IPS-18a (cell line): ENCODE results near the gene FTSJ3.
"Not testable (repeated sequence)": the region's sequence is repeated elsewhere in the genome, so short reads cannot be mapped to it uniquely, and the experiment has no call there.

Experiments
- H3K27ac ChIP-seq: one replicate; pipeline ENCODE4 v1.5.1; 2013; ENCODE audit warnings: low read length
- H3K27me3 ChIP-seq: one replicate; pipeline ENCODE4 v1.6.1; 2013; ENCODE audit warnings: mild to moderate bottlenecking, low read length; ENCODE audit not compliant: control insufficient read depth, insufficient read depth
- H3K36me3 ChIP-seq: one replicate; pipeline ENCODE4 v1.6.1; 2013; ENCODE audit warnings: low read depth, low read length; ENCODE audit not compliant: control insufficient read depth
- H3K4me1 ChIP-seq: one replicate; pipeline ENCODE4 v1.6.1; 2013; ENCODE audit warnings: low read depth, low read length; ENCODE audit not compliant: control insufficient read depth
- H3K4me3 ChIP-seq: one replicate; pipeline ENCODE4 v1.5.1; 2013; ENCODE audit warnings: low read length
- H3K9ac ChIP-seq: one replicate; pipeline ENCODE4 v1.6.1; 2013; ENCODE audit warnings: mild to moderate bottlenecking, low read length, moderate library complexity
- H3K9me3 ChIP-seq: one replicate; pipeline ENCODE4 v1.6.1; 2013; ENCODE audit warnings: low read depth, low read length; ENCODE audit not compliant: control insufficient read depth

FTSJ3 gene

GRCh38 chr17:63827002-63827800 lies at the start of gene FTSJ3, which contains the start of gene PSMC5:
Gene FTSJ3 (minus strand): TSS chr17:63827663. CDS start chr17:63826902, 761 bp downstream.
Gene PSMC5 (plus strand): TSS chr17:63827431. CDS start chr17:63827491, 60 bp downstream.
- Histone ChIP-seq H3K27ac (peak within 1 kb of the TSS; percentile 100), H3K36me3 (peaks cover 71% of the 10 kb centered on the region), H3K4me1 (peaks cover 4% of the 10 kb centered on the region), H3K4me3 (peak within 1 kb of the TSS; percentile 97), H3K9ac (peak within 1 kb of the TSS; percentile 97), H3K9me3 (no peaks in the 10 kb centered on the region), H3K27me3 (no peaks in the 10 kb centered on the region)

- H3K27me3 ChIP-seq, H3K4me3 ChIP-seq, H3K36me3 ChIP-seq, H3K9ac ChIP-seq, H3K27ac ChIP-seq, H3K4me1 ChIP-seq, H3K9me3 ChIP-seq: not testable (repeated sequence)
These were observed 47.2 kb upstream of the FTSJ3 start for GRCh38 chr17:63874693-63875092.

GRCh38 chr17:63874061-63874626 lies 46.7 kb upstream of the FTSJ3 start:
- H3K4me3 ChIP-seq, H3K27ac ChIP-seq, H3K9me3 ChIP-seq, H3K27me3 ChIP-seq, H3K9ac ChIP-seq, H3K4me1 ChIP-seq, H3K36me3 ChIP-seq: not testable (repeated sequence)

GRCh38 chr17:63873577-63873976 lies 46.1 kb upstream of the FTSJ3 start, which contains the start of gene CSH2:
Gene CSH2 (minus strand): TSS chr17:63873677. CDS start chr17:63873614, 63 bp downstream.
- H3K27me3 ChIP-seq, H3K4me3 ChIP-seq, H3K9ac ChIP-seq, H3K36me3 ChIP-seq, H3K9me3 ChIP-seq, H3K27ac ChIP-seq, H3K4me1 ChIP-seq: not testable (repeated sequence)

- not testable (repeated sequence) for H3K9ac ChIP-seq, H3K4me1 ChIP-seq, H3K27ac ChIP-seq, H3K9me3 ChIP-seq, H3K27me3 ChIP-seq, H3K36me3 ChIP-seq, H3K4me3 ChIP-seq
These were observed 44.3 kb upstream of the FTSJ3 start for GRCh38 chr17:63871646-63872365.

- not testable (repeated sequence) for H3K4me1 ChIP-seq, H3K4me3 ChIP-seq, H3K27ac ChIP-seq, H3K36me3 ChIP-seq, H3K9ac ChIP-seq, H3K9me3 ChIP-seq, H3K27me3 ChIP-seq
These were observed 42.8 kb upstream of the FTSJ3 start for GRCh38 chr17:63870292-63870665.

GRCh38 chr17:63869491-63870291 lies 42.2 kb upstream of the FTSJ3 start:
- not testable (repeated sequence) for H3K27me3 ChIP-seq, H3K9ac ChIP-seq, H3K27ac ChIP-seq, H3K4me1 ChIP-seq, H3K4me3 ChIP-seq, H3K36me3 ChIP-seq, H3K9me3 ChIP-seq

GRCh38 chr17:63866625-63867024 lies 39.2 kb upstream of the FTSJ3 start:
- H3K4me1 ChIP-seq, H3K9ac ChIP-seq, H3K36me3 ChIP-seq, H3K27me3 ChIP-seq, H3K4me3 ChIP-seq, H3K9me3 ChIP-seq, H3K27ac ChIP-seq: not testable (repeated sequence)

- no peak overlapping the region for H3K9ac ChIP-seq
- H3K27ac ChIP-seq = no peak overlapping the region
- H3K9me3 ChIP-seq = no peaks in the 10 kb centered on the region
- no peaks in the 10 kb centered on the region for H3K27me3 ChIP-seq
- H3K36me3 ChIP-seq = no peaks in the 10 kb centered on the region
- no peaks in the 10 kb centered on the region for H3K4me1 ChIP-seq
- H3K4me3 ChIP-seq = no peak overlapping the region
These were observed 31.8 kb upstream of the FTSJ3 start for GRCh38 chr17:63859257-63859656.

- H3K4me1 ChIP-seq, H3K27ac ChIP-seq, H3K36me3 ChIP-seq, H3K9me3 ChIP-seq, H3K4me3 ChIP-seq, H3K9ac ChIP-seq, H3K27me3 ChIP-seq: not testable (repeated sequence)
These were observed 29.0 kb upstream of the FTSJ3 start for GRCh38 chr17:63856425-63856824.

GRCh38 chr17:63855185-63855584 lies 27.7 kb upstream of the FTSJ3 start:
- Histone ChIP-seq H3K36me3 (no peaks in the 10 kb centered on the region), H3K27ac (no peak overlapping the region), H3K27me3 (peaks cover under 1% of the 10 kb centered on the region), H3K4me3 (no peak overlapping the region), H3K9me3 (no peaks in the 10 kb centered on the region), H3K4me1 (no peaks in the 10 kb centered on the region), H3K9ac (no peak overlapping the region)
